GM12878 (cell line): ENCODE data around the gene EVA1A. TPM values are rescaled to one million over a fixed set of nuclear protein-coding genes. Genes with fewer than 3 reads are reported as not detected.

Experiments
- ATAC-seq: fragments of 200-7000 bp; cut with Tn5 transposase; 3 replicates; pipeline ENCODE4 v1.9.1; 2020; ENCODE audit warnings: mild to moderate bottlenecking, moderate library complexity
- BruUV-seq: library from RNA; stranded (reverse); fragments of 400-500 nt; replicated peaks from 2 replicates; lab custom pipeline; 2021; lab: Mats Ljungman, UMichigan
- CTCF ChIA-PET: fragments of 300-600 bp; sonication (Branson Sonifier 250); formaldehyde crosslinking; extraction: SDS; loops from one replicate; lab custom pipeline; 2021; ENCODE audit warnings: inconsistent platforms; lab: Yijun Ruan, JAX
- POLR2A ChIA-PET: fragments of 350-600 bp; formaldehyde crosslinking; extraction: SDS; loops from one replicate; lab custom pipeline; 2021; ENCODE audit warnings: inconsistent platforms; lab: Charles Lee
- RAD21 ChIA-PET: fragments of 300-600 bp; sonication (Branson Sonifier 250); formaldehyde crosslinking; loops from one replicate; lab custom pipeline; 2023; ENCODE audit warnings: antibody characterized with exemption; ENCODE audit not compliant: unreplicated experiment; lab: Charles Lee
- SMC1A ChIA-PET: fragments of 300-600 bp; sonication (Branson Sonifier 250); formaldehyde crosslinking; loops from one replicate; lab custom pipeline; 2023; ENCODE audit not compliant: unreplicated experiment, uncharacterized antibody; lab: Charles Lee
- DNase-seq: peaks from one replicate; pipeline ENCODE4 v3.0.0-alpha.2; 2011; ENCODE audit warnings: low read depth, low spot score
- FAIRE-seq: peaks from 3 replicates; lab custom pipeline; 2011; peaks lifted over from hg19 to GRCh38; lab: Jason Lieb, UNC
- H2AFZ ChIP-seq: 2 replicates; pipeline ENCODE4 v1.6.0; 2011; ENCODE audit warnings: low read depth, low read length, control low read depth; ENCODE audit not compliant: control insufficient read depth
- H3K27ac ChIP-seq: 2 replicates; pipeline ENCODE4 v1.5.1; 2011; ENCODE audit warnings: control low read depth; ENCODE audit not compliant: control insufficient read depth, insufficient read depth
- H3K27me3 ChIP-seq, 2 experiments: replicated peaks in 1 of 2; 2 replicates each; pipeline versions ENCODE4 v1.6.0 to v1.6.1; 2011; ENCODE audit warnings: low read length in 1 of 2; ENCODE audit not compliant: control insufficient read depth in 2 of 2, insufficient read depth in 2 of 2
- H3K36me3 ChIP-seq, 2 experiments: 2 replicates each; pipeline ENCODE4 v1.5.1; 2011; ENCODE audit warnings: low read length in 1 of 2; ENCODE audit not compliant: control insufficient read depth in 2 of 2, insufficient read depth in 2 of 2
- H3K4me1 ChIP-seq: 2 replicates; pipeline ENCODE4 v1.6.1; 2011; ENCODE audit warnings: mild to moderate bottlenecking, low read length, moderate library complexity, mixed read lengths; ENCODE audit not compliant: control insufficient read depth, insufficient read depth
- H3K4me2 ChIP-seq: 2 replicates; pipeline ENCODE4 v1.6.0; 2011; ENCODE audit warnings: control low read depth; ENCODE audit not compliant: control insufficient read depth, insufficient read depth
- H3K4me3 ChIP-seq: fragments of 200-600 bp; sonication (generic); 2 replicates; pipeline ENCODE4 v1.5.1; 2016
- H3K79me2 ChIP-seq: 2 replicates; pipeline ENCODE4 v1.6.0; 2011; ENCODE audit warnings: low read length; ENCODE audit not compliant: control insufficient read depth, insufficient read depth
- H3K9ac ChIP-seq: 2 replicates; pipeline ENCODE4 v1.8.0; 2011; ENCODE audit warnings: low read length, control low read depth, mixed read lengths; ENCODE audit not compliant: control insufficient read depth, insufficient read depth
- H3K9me3 ChIP-seq: replicated peaks from 3 replicates; pipeline ENCODE4 v1.5.1; 2011; ENCODE audit warnings: mild to moderate bottlenecking, low read length; ENCODE audit not compliant: control insufficient read depth, insufficient read depth
- H4K20me1 ChIP-seq: 2 replicates; pipeline ENCODE4 v1.6.0; 2011; ENCODE audit not compliant: control insufficient read depth, insufficient read depth
- DPF2 ChIP-seq: fragments of 450-650 bp; IDR thresholded peaks from 2 replicates; pipeline ENCODE4 v1.6.1; 2017; ENCODE audit warnings: mild to moderate bottlenecking
- E2F4 ChIP-seq: IDR thresholded peaks from 2 replicates; pipeline ENCODE4 v1.6.1; 2012; ENCODE audit warnings: low read depth, low read length, improper control_type of control experiment
- EGR1 ChIP-seq, 2 experiments: IDR thresholded peaks; 1 replicate in 1 of 2; 2 replicates in 1 of 2; pipeline ENCODE4 v1.6.1; 2011 to 2012; ENCODE audit warnings: low read depth in 2 of 2, low read length in 2 of 2, borderline replicate concordance in 1 of 2, mild to moderate bottlenecking in 1 of 2, moderate library complexity in 1 of 2
- FOS ChIP-seq: IDR thresholded peaks from 3 replicates; pipeline ENCODE4 v1.6.1; 2011; ENCODE audit warnings: borderline replicate concordance; ENCODE audit not compliant: insufficient read length; ENCODE audit errors: extremely low read depth
- HCFC1 ChIP-seq: fragments of 150-350 bp; IDR thresholded peaks from 2 replicates; pipeline ENCODE4 v1.6.1; 2014; ENCODE audit warnings: low read length
- MEF2B ChIP-seq: fragments of 450-650 bp; IDR thresholded peaks from 2 replicates; pipeline ENCODE4 v1.6.1; 2018; ENCODE audit warnings: mild to moderate bottlenecking, moderate library complexity; ENCODE audit not compliant: partially characterized antibody, poor library complexity, severe bottlenecking
- MTA3 ChIP-seq: IDR thresholded peaks from 2 replicates; pipeline ENCODE4 v1.6.1; 2012; ENCODE audit warnings: low read length, inconsistent platforms, borderline replicate concordance
- MYB ChIP-seq: fragments of 150-350 bp; IDR thresholded peaks from 2 replicates; pipeline ENCODE4 v1.6.1; 2014; ENCODE audit warnings: mild to moderate bottlenecking, low read depth, low read length, borderline replicate concordance
- NFYA ChIP-seq: IDR thresholded peaks from 2 replicates; pipeline ENCODE4 v1.6.1; 2011; ENCODE audit warnings: low read depth, mild to moderate bottlenecking, low read length, improper control_type of control experiment, borderline replicate concordance
- NFYB ChIP-seq: IDR thresholded peaks from 2 replicates; pipeline ENCODE4 v1.6.1; 2011; ENCODE audit warnings: low read depth, mild to moderate bottlenecking, low read length, improper control_type of control experiment, moderate library complexity; ENCODE audit not compliant: insufficient read depth
- NR2C1 ChIP-seq: fragments of 450-650 bp; IDR thresholded peaks from 2 replicates; pipeline ENCODE4 v1.6.1; 2017; ENCODE audit warnings: antibody characterized with exemption, mild to moderate bottlenecking, moderate library complexity
- PAX8 ChIP-seq: fragments of 450-650 bp; IDR thresholded peaks from 2 replicates; pipeline ENCODE4 v1.6.1; 2017; ENCODE audit warnings: mild to moderate bottlenecking, moderate library complexity
- TCF7 ChIP-seq: IDR thresholded peaks from 2 replicates; pipeline ENCODE4 v1.6.1; 2014; ENCODE audit warnings: antibody characterized with exemption, borderline replicate concordance
- ZBTB11 ChIP-seq: fragments of 450-650 bp; formaldehyde crosslinking; IDR thresholded peaks from 2 replicates; pipeline ENCODE4 v1.5.0; 2022; ENCODE audit warnings: mild to moderate bottlenecking, missing genetic modification characterization
- WGBS: methylation state at CpG from one replicate; pipeline ENCODE4 v1.1.6; 2016; ENCODE audit warnings: low lambda C conversion rate; ENCODE audit not compliant: insufficient replicate concordance, insufficient coverage; ENCODE audit errors: missing lambda C conversion rate; 5-methylcytosine and 5-hydroxymethylcytosine counted together
- in situ Hi-C: fragments of 300-500 bp; cut with MboI; formaldehyde crosslinking; loops from 9 replicates; pipeline ENCODE4 v1.14.3; 2018; ENCODE audit warnings: mixed read lengths
- intact Hi-C: fragments of 100-400 bp; cut with micrococcal nuclease; formaldehyde crosslinking; loops from one replicate; pipeline ENCODE4 v1.14.2; 2022; ENCODE audit not compliant: unreplicated experiment
- polyA plus RNA-seq, 11 experiments: library from polyadenylated mRNA; depleted of rRNA in 4 of 11; unstranded in 6 of 11; stranded (reverse) in 5 of 11; fragments of >200 nt; fragmentation: Nextera tagmentation in 4 of 11; fragmentation: Illumina TruSeq in 1 of 11; extraction: Ambion mirVana in 4 of 11; extraction: Trizol in 1 of 11; gene quantifications; 1 replicate in 1 of 11; 2 replicates in 10 of 11; pipeline versions ENCODE4 v1.2.1 to v1.2.3, GENCODE V29; 2011 to 2016; ENCODE audit warnings: inconsistent platforms in 2 of 11, missing spikeins in 2 of 11, low read depth in 1 of 11
- total RNA-seq, 4 experiments: library from RNA; depleted of rRNA in 3 of 4; stranded (reverse); fragments of >200 nt in 3 of 4; fragmentation: Illumina TruSeq in 1 of 4; extraction: Trizol in 1 of 4; gene quantifications; 2 replicates each; pipeline versions ENCODE4 v1.2.1 to v1.2.3, GENCODE V29; 2013 to 2021
- TF ChIP-seq, protein P1 (sequence below): IDR thresholded peaks from 2 replicates; pipeline ENCODE4 v1.6.1; 2011; ENCODE audit warnings: low read depth, low read length, improper control_type of control experiment, borderline replicate concordance
- TF ChIP-seq, protein P2 (sequence below): fragments of 150-350 bp; IDR thresholded peaks from 2 replicates; pipeline ENCODE4 v1.6.1; 2016; ENCODE audit warnings: low read depth, low read length

The EVA1A gene
- total and polyA plus RNA-seq, 10 of the 15 experiments (the other 5 are each of a cell fraction or from before 2014, with no cell fraction given): 0.13 to 1.0 (median 0.34) TPM; not detected in 5

DNA sequence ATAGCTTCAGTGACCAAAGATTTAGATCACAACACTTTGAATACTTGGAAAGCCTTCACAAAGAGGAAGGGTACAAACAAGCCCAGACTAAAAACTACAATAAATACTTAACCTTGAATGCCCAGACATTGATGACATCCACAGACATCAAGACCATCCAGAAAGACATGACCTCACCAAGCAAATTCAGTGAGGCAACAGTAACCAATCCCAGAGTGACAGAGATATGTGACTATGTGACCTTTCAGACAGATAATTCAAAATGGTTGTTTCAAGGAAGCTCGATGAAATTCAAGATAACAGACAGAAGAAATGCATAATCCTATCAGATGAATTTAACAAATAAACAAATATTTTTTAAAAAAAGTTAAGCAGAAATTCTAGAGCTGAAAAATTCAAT is 19.9 kb upstream of the EVA1A start (continued):
- TF ChIP-seq TCF7: no peak
- TF ChIP-seq MYB: no peak
- TF ChIP-seq HCFC1: no peak
- TF ChIP-seq DPF2: no peak
- TF ChIP-seq ZBTB11 (CRISPR knock-in tag): no peak
- TF ChIP-seq MEF2B: no peak
- TF ChIP-seq, protein P1, sequence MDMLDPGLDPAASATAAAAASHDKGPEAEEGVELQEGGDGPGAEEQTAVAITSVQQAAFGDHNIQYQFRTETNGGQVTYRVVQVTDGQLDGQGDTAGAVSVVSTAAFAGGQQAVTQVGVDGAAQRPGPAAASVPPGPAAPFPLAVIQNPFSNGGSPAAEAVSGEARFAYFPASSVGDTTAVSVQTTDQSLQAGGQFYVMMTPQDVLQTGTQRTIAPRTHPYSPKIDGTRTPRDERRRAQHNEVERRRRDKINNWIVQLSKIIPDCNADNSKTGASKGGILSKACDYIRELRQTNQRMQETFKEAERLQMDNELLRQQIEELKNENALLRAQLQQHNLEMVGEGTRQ: no peak
- TF ChIP-seq MTA3: no peak
- TF ChIP-seq NFYA: no peak
- no peak for TF ChIP-seq NR2C1

- DNase-seq (no peak), FAIRE-seq (no peak), ATAC-seq (no peak)
- ChIA-PET SMC1A (interaction anchor here (0.8 kb wide), 1 partner anchor 28 kb away, joined by 3 read pairs; no protein-coding TSS in a partner anchor), CTCF (interaction anchor here (1.0 to 1.2 kb wide), 2 partner anchors 9 to 29 kb away, joined by 3 read pairs; no protein-coding TSS in a partner anchor), POLR2A (no interaction called here), RAD21 (no interaction called here)
- no peaks in the 10 kb centered on the region for H3K4me1 ChIP-seq
- 0% methylated on average over 1 of the region's 1 CpG for WGBS
- no peaks in the 10 kb centered on the region for H4K20me1 ChIP-seq
- in situ Hi-C loops (no loop called here), intact Hi-C loops (no loop called here)
- BruUV-seq: no TSS peak
- no peak overlapping the region for H3K4me3 ChIP-seq
- no peak overlapping the region for H3K9ac ChIP-seq
- no peaks in the 10 kb centered on the region for H3K27me3 ChIP-seq
- H3K4me2 ChIP-seq: no peak overlapping the region
- H3K27ac ChIP-seq: no peak overlapping the region
- no peak overlapping the region for H2AFZ ChIP-seq
- H3K36me3 ChIP-seq: no peaks in the 10 kb centered on the region
- H3K79me2 ChIP-seq: no peaks in the 10 kb centered on the region
- no peaks in the 10 kb centered on the region; the same call in 2 of the 3 replicates for H3K9me3 ChIP-seq
- TF ChIP-seq E2F4 (no peak), PAX8 (no peak), EGR1 (IDR thresholded peaks at IDR 0.05; ENCODE audit: borderline replicate concordance in 1 of 2, low read depth in 2 of 2, low read length in 2 of 2) (no peak), FOS (no peak), NFYB (no peak)
- TF ChIP-seq, protein P2, sequence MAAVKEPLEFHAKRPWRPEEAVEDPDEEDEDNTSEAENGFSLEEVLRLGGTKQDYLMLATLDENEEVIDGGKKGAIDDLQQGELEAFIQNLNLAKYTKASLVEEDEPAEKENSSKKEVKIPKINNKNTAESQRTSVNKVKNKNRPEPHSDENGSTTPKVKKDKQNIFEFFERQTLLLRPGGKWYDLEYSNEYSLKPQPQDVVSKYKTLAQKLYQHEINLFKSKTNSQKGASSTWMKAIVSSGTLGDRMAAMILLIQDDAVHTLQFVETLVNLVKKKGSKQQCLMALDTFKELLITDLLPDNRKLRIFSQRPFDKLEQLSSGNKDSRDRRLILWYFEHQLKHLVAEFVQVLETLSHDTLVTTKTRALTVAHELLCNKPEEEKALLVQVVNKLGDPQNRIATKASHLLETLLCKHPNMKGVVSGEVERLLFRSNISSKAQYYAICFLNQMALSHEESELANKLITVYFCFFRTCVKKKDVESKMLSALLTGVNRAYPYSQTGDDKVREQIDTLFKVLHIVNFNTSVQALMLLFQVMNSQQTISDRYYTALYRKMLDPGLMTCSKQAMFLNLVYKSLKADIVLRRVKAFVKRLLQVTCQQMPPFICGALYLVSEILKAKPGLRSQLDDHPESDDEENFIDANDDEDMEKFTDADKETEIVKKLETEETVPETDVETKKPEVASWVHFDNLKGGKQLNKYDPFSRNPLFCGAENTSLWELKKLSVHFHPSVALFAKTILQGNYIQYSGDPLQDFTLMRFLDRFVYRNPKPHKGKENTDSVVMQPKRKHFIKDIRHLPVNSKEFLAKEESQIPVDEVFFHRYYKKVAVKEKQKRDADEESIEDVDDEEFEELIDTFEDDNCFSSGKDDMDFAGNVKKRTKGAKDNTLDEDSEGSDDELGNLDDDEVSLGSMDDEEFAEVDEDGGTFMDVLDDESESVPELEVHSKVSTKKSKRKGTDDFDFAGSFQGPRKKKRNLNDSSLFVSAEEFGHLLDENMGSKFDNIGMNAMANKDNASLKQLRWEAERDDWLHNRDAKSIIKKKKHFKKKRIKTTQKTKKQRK: no peak
Observed at GRCh38 chr2:75580156-75580555, 19.4 kb upstream of the EVA1A start.
